OCI-LY7 (cell line): ENCODE results near the gene YTHDF2.

Experiments used
- EZH2phosphoT487 ChIP-seq: fragments of 200-600 bp; sonication (generic); IDR thresholded peaks from 2 replicates; pipeline ENCODE4 v1.6.1; 2018; ENCODE audit warnings: low read depth, borderline replicate concordance, mild to moderate bottlenecking, mixed run types, antibody characterized with exemption, low read length, moderate library complexity, mixed read lengths
- TF ChIP-seq, protein P1 (sequence below): fragments of 200-600 bp; sonication (generic); conservative IDR thresholded peaks from 2 replicates; pipeline ENCODE4 v1.5.1; 2014; ENCODE audit warnings: mild to moderate bottlenecking, antibody characterized with exemption, low read length, moderate library complexity, mixed read lengths

DNA sequence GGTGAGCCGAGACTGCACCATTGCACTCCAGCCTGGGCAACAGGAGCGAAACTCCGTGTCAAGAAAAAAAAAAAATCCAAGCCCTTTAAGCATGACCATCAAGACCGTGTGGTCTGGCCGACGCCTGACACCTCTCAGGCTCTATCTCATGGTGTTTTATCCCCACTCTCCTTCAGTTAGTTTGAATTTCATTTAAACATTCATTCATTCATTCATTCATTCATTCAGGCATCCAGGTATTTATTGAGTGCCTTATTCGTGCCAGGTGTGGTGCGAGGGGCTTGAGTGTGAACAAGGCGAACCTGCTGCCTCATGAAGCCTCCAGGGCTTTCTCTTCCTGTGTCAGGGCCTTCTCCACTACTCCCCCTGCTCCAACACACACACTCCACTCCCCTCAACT, 52.7 kb downstream of the YTHDF2 start:
- TF ChIP-seq, protein P1, sequence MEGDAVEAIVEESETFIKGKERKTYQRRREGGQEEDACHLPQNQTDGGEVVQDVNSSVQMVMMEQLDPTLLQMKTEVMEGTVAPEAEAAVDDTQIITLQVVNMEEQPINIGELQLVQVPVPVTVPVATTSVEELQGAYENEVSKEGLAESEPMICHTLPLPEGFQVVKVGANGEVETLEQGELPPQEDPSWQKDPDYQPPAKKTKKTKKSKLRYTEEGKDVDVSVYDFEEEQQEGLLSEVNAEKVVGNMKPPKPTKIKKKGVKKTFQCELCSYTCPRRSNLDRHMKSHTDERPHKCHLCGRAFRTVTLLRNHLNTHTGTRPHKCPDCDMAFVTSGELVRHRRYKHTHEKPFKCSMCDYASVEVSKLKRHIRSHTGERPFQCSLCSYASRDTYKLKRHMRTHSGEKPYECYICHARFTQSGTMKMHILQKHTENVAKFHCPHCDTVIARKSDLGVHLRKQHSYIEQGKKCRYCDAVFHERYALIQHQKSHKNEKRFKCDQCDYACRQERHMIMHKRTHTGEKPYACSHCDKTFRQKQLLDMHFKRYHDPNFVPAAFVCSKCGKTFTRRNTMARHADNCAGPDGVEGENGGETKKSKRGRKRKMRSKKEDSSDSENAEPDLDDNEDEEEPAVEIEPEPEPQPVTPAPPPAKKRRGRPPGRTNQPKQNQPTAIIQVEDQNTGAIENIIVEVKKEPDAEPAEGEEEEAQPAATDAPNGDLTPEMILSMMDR: no peak
- no peak for TF ChIP-seq EZH2phosphoT487
